ENCODE measurements around the gene CCL2.

CCL2 gene

GRCh38 chr17:34242587-34243363 lies 12.3 kb upstream of the CCL2 start:
- DNase-seq = no peak

GRCh38 chr17:34243364-34244320 lies 11.4 kb upstream of the CCL2 start:
- DNase-seq = no peak

DNA sequence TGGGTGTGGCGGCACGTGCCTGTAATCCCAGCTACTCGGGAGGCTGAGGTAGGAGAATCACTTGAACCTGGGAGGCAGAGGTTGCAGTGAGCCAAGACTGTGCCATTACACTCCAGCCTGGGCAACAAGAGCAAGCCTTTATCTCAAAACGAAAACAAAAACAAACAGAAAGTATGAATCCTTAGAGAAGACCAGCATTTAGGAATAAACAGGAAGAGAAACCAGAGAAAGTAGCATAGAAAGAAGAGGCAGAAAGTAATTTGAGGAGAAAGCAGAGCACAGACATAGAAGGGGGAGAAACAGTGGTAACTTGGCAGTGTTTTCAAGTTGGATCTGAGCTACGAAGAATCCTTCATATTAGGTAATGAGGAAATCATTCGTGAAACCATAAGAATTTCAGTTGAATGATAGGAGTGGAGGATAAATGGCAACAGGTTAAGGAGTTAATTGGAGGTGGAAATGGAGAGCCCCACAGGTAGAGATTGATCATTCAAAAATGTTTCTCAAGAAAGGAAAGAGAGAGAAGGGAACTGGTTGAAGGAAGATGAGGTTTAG lies 9.7 kb upstream of the CCL2 start:
- no peak for DNase-seq

- DNase-seq = no peak
Measured at GRCh38 chr17:34246446-34246845, 8.6 kb upstream of the CCL2 start.

DNA sequence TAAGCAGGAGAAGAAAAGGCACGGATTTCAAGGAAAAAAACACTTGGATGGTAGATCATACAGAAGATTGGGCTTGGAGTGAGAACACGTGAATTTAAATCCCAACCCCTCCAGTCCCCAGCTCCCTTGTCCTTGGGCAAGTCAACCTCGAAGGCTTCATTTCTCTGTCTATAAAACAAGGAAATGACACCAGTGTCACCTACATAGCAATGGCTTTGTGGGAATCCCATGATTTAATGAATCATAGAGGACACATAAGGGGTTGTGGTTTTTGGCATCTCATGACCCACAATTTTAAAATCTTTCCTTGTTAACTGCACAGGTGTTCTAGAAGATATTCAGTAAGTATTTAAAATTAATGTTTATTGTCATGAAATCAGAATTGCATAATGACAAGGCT lies 8.2 kb upstream of the CCL2 start:
- no peak for DNase-seq

DNA sequence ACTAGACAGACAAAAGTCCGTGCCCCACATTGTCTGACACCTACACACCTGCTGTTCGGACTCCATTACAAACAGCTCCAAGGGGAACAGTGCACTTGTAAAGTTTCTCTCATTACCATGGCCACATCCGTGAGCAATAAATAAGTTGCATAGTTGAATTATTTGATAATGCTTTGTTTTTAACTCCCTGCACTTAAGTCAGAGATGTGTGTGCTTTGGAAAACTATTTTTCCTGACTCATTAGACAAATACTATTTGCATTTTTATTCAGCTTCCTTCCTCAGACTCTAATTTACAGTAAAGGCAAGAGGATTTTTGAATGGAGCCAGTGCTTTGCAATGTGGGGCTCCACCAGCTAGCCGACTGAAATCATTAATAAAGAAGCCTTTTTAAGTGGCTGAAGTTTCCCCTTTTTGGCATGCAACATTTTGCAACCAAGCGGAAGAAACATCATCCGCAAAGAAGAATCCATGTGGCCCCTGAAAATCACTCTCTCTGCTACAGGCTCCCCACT lies 6.5 kb upstream of the CCL2 start:
- no peak for DNase-seq

GRCh38 chr17:34249061-34249460 lies 6.0 kb upstream of the CCL2 start:
- DNase-seq = no peak

GRCh38 chr17:34249478-34249877 lies 5.6 kb upstream of the CCL2 start:
- DNase-seq = no peak

DNA sequence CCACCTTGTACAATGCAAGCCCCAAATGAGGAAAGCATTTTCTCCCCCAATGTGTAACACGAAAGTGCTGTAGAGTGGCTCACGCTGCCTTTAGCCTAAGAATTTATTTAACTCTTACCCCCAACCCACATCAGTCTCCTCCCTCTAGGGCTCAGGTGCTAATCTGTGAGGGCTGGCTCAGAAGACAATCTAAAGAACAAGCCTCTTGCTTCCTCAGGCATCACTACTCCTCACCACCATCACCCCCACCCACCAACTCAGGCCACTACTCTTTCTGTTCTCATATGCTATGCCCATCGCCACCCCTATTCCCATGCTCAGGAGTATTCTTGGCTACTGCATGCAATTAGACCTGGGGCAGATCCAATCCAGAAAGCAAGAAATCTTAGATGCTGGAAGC lies 3.9 kb upstream of the CCL2 start:
- DNase-seq = no peak

DNA sequence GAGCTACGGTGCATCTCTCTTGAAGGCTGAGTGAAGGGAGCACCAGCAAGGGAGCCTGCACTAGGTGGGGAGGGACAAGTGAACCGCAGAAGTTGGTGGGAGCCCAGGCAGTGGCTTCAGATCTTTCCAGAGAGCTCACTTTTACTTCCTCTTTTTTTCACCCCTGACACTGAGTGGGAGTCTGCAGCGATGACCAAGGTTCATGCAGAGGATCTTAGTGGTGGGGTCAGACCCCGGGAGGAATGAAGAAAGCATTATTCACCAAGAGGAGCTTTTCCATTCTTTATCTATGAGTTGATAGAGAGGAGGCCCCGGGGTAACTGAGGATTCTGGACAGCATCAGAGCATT lies 3.0 kb upstream of the CCL2 start:
- DNase-seq = no peak

DNA sequence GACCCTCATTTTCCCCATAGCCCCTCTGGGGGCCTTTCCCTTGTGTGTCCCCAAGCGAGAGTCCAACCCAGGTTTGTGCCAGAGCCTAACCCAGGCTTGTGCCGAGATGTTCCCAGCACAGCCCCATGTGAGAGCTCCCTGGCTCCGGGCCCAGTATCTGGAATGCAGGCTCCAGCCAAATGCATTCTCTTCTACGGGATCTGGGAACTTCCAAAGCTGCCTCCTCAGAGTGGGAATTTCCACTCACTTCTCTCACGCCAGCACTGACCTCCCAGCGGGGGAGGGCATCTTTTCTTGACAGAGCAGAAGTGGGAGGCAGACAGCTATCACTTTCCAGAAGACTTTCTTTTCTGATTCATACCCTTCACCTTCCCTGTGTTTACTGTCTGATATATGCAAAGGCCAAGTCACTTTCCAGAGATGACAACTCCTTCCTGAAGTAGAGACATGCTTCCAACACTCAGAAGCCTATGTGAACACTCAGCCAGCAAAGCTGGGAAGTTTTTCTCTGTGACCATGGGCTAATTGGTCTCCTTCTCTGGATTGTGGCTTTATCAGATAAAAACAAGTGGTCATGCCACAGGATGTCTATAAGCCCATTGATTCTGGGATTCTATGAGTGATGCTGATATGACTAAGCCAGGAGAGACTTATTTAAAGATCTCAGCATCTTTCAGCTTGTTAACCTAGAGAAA lies 2.5 kb upstream of the CCL2 start:
- no peak for DNase-seq

- DNase-seq = no peak
Measured at GRCh38 chr17:34253139-34253525, 2.0 kb upstream of the CCL2 start.

GRCh38 chr17:34254146-34254545 lies 939 bp upstream of the CCL2 start:
- no peak for DNase-seq

- DNase-seq = no peak
Measured at GRCh38 chr17:34255381-34255732, 272 bp downstream of the CCL2 start.

DNA sequence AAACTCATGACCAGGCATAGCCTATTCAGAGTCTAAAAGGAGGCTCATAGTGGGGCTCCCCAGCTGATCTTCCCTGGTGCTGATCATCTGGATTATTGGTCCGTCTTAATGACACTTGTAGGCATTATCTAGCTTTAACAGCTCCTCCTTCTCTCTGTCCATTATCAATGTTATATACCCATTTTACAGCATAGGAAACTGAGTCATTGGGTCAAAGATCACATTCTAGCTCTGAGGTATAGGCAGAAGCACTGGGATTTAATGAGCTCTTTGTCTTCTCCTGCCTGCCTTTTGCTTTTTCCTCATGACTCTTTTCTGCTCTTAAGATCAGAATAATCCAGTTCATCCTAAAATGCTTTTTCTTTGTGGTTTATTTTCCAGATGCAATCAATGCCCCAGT lies 756 bp downstream of the CCL2 start:
- no peak for DNase-seq

DNA sequence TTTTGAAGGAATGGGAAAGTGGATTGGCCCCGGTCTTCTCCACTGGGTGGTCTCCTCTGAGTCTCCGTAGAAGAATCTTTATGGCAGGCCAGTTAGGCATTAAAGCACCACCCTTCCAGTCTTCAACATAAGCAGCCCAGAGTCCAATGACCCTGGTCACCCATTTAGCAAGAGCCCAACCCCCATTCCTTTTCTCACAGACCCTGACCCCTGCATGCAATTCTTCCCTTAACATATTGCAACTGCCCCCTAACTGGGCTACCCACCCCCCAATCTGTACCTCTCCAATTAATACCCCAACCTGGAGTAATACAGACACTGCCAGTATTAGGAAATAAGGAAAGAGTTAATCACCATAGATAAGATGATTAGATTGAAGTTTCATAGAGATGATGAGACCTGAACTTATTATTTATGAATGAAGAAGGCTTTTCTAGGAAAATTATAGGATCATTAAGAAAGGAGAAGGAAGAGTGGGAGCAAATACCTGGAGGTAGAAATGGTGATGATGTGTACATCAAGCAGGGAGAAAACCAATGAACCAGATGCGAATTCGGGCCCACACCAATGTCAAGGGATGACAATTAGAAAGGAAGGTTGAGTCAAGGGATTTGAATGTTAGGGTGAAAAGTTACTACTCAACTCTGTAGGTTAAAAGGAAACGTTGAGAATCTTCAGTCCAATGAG lies 2.4 kb downstream of the CCL2 start:
- DNase-seq = no peak

GRCh38 chr17:34257986-34258326 lies 2.9 kb downstream of the CCL2 start:
- no peak for DNase-seq

DNA sequence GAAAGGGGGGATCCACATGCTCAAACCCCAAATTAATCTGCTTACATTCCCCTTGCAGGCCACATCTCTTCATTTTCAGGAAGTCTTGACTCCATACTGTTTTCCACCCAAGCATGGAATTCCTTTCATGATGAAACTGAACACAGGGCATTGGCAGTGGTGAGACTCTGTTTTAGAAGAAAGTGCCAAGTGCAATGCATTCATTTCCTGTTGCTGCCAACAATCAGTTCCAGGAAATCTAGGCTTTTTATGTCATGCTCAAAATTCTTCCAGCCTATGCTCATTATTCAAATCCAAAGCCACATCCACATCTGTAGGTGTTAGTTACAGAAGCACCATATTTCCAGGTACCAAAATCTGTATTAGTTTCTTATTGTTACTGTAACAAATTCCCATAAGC lies 4.1 kb downstream of the CCL2 start:
- DNase-seq = no peak

GRCh38 chr17:34260861-34261260 lies 5.8 kb downstream of the CCL2 start:
- no peak for DNase-seq

- no peak for DNase-seq
Measured at GRCh38 chr17:34261568-34262337, 6.7 kb downstream of the CCL2 start.

DNA sequence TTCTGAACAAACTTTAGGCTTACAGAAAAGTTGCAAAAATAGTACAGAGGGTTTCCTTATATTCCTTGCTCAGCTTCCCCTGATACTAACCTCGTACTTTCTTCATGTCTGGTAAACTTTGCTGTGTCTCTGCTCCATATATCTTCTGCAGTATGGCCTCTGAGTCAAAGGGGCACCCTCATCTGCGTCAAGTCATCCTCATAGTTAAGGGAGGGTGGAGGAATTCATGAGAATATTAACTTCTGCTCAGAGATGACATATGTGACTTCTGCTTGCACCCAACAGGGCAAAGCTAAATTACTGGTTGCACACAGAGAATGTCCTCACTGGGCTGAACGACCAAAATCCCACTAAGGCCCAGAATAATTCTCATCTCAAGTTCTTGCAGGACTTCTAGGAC lies 10.6 kb downstream of the CCL2 start:
- DNase-seq = no peak

- DNase-seq = no peak
Measured at GRCh38 chr17:34269969-34270368, 14.9 kb downstream of the CCL2 start, which contains the start of gene CCL7. TSS of gene CCL7 (plus strand) at chr17:34270221. CDS start at chr17:34270291, 70 bp downstream.
